Fibroblast of skin of scalp (primary cell): ENCODE data around the gene AGK.
"Not testable (repeated sequence)": the region's sequence is repeated elsewhere in the genome, so short reads cannot be mapped to it uniquely, and the experiment has no call there.

Source experiments
- DNase-seq: peaks from one replicate; pipeline ENCODE4 v3.0.0-alpha.2; 2013

The AGK gene

GRCh38 chr7:141557360-141557759 lies 6.2 kb downstream of the AGK start:
- no peak for DNase-seq

- peak; percentile 47 for DNase-seq
These were observed 6.8 kb downstream of the AGK start for GRCh38 chr7:141557831-141558531.

- peak; percentile 46 for DNase-seq
These were observed 7.5 kb downstream of the AGK start for GRCh38 chr7:141558544-141559183.

GRCh38 chr7:141559961-141560360 lies 8.8 kb downstream of the AGK start:
- no peak for DNase-seq

GRCh38 chr7:141562036-141562435 lies 10.8 kb downstream of the AGK start:
- DNase-seq: no peak

GRCh38 chr7:141562543-141562942 lies 11.3 kb downstream of the AGK start:
- no peak for DNase-seq

GRCh38 chr7:141562972-141563371 lies 11.8 kb downstream of the AGK start:
- DNase-seq: no peak

GRCh38 chr7:141563956-141564623 lies 12.9 kb downstream of the AGK start:
- DNase-seq: no peak

GRCh38 chr7:141567432-141567831 lies 16.2 kb downstream of the AGK start:
- no peak for DNase-seq

- no peak for DNase-seq
These were observed 17.0 kb downstream of the AGK start for GRCh38 chr7:141568227-141568626.

GRCh38 chr7:141571059-141571458 lies 19.8 kb downstream of the AGK start:
- DNase-seq: no peak

GRCh38 chr7:141572175-141572574 lies 21.0 kb downstream of the AGK start:
- DNase-seq: no peak

- no peak for DNase-seq
These were observed 22.3 kb downstream of the AGK start for GRCh38 chr7:141573511-141573910.

- DNase-seq: no peak
These were observed 24.0 kb downstream of the AGK start for GRCh38 chr7:141575164-141575563.

GRCh38 chr7:141575654-141576448 lies 24.6 kb downstream of the AGK start:
- no peak for DNase-seq

GRCh38 chr7:141577043-141577839 lies 26.0 kb downstream of the AGK start:
- DNase-seq: no peak

GRCh38 chr7:141579953-141580352 lies 28.7 kb downstream of the AGK start:
- not testable (repeated sequence) for DNase-seq

- not testable (repeated sequence) for DNase-seq
These were observed 30.9 kb downstream of the AGK start for GRCh38 chr7:141582063-141582462.

GRCh38 chr7:141584935-141585334 lies 33.7 kb downstream of the AGK start:
- no peak for DNase-seq

- DNase-seq: peak; percentile 91
These were observed 34.6 kb downstream of the AGK start for GRCh38 chr7:141585592-141586510.

GRCh38 chr7:141586878-141587277 lies 35.7 kb downstream of the AGK start:
- DNase-seq: no peak
